DLD1 (cell line): Measurements from ENCODE around the gene ZNHIT3.
"Not testable (repeated sequence)": the region's sequence is repeated elsewhere in the genome, so short reads cannot be mapped to it uniquely, and the experiment has no call there.

Source experiments
- in situ Hi-C: cut with HindIII; loops from 2 replicates; pipeline ENCODE4 v1.10.0; 2017; ENCODE audit warnings: low sequenced_read_pairs

The ZNHIT3 gene

DNA sequence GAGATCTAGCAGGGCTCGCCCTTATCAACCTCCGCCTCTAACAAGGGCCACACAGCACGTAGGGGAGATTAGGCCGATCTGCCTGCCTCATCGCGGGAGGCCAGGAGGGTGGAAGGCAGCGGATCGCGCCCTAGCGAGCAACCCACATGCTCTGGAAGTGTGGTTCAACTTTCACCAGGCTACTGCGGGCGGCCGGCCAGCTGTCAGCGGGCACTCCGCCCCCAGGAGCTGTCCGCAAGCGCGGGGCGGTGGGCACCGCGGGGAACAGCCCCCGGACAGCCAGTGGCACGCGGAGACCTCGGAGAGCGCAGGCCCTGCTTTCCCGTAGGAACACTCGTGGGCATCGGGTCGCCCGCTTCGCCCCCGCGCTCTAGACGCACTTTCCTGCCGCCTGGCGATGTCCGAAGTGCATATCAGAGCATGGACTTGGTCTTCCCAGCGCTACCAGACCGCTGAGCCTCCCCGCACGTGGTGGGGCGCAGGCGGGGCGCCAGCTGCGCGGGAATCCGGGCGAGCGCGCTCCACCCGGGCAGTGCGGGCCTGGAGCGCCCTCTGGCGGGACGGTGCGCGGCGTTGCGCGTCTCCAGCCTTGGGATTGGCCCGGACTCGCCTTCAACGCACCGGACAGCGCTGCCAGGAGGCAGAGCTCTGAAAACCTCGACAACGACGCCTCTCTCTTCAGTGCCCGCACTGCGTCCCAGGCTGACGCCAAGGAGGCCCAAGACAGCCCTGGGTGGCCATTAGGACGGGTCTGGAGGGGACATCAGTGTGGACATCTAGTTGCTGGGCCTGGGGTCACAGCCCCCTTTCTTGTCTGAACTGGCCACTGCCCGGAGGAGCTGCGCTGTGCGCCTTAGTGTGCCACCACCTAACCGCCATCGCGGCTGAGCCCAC, 3.6 kb upstream of the ZNHIT3 start:
- in situ Hi-C loops = no loop called here

GRCh38 chr17:36484021-36484420, 2.5 kb upstream of the ZNHIT3 start:
- in situ Hi-C loops = not testable (repeated sequence)

DNA sequence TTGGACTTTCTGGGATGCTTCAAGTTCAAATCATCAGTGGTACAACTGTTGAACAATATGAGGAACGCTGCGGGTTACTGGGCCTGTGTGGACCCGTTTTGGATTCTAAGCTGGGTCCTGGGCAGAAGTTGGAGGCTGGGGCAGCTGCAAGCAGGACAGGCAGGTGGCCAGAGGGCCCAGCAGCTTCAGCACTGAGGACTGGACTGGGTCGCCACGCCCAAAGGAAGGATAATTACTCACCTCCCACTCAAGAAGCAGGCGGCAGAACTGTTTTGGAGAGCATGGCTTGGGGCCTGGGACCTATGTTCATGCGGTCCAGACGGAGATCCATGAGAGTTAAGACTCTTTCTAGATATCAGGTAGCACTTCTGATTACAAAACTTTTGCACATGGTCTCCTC, 1.5 kb upstream of the ZNHIT3 start:
- in situ Hi-C loops = no loop called here

DNA sequence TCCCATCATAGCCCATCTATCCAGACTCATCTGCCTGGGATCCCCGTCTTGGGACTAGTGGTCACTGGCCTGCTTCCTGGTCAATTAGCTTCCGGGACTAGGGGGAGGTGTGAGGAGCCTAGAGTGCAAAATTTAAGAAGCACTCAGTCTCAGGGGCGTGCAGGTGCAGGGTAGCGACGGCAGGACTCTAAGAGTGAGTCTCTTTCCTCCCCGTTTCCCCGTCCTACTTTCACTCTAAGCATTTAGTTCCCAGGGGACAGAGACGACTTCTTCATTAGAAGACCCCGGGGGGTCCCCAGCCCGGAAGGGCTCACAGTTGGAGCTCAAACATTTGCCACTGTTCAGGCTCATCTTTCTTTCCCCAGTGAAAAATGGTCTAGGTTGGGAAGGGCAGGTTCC, 677 bp upstream of the ZNHIT3 start:
- in situ Hi-C loops = no loop called here

DNA sequence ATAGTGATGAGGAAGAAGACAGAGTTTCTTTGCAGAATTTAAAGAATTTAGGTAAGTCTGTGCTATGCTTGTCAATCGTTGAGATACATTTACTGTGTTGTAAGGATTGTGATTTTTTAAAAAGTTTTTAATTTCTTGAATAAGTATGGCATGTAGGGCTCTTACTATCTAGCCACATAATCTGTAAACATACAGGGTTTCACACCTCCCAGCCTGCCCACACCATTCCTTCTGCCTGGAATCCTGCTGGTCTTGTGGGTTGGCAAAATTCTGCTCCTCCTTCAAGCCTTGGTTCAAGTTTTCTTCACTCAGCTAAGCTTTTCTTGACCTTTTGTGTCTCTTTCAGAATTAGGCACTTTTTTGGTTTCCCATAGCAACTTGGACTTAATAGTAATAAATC, 7.5 kb downstream of the ZNHIT3 start:
- in situ Hi-C loops = no loop called here

DNA sequence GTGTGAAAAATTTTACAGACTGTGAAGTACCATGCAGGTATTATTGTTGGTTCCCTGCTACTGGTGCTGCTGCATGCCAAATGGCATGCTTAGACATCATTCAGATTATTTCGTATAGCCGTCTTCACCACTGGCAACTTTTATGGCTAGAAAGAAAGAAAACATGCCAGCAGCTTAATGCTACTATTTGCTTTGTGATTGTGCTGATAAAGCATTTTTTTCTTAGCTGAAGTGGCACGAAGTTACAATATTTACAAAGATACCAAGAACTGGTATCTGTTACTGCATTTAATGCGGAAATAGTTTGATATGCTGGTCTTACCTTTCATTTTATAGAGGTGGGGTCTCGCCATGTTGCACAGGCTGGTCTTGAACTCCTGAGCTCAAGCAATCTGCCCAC, 8.2 kb downstream of the ZNHIT3 start:
- in situ Hi-C loops = no loop called here

DNA sequence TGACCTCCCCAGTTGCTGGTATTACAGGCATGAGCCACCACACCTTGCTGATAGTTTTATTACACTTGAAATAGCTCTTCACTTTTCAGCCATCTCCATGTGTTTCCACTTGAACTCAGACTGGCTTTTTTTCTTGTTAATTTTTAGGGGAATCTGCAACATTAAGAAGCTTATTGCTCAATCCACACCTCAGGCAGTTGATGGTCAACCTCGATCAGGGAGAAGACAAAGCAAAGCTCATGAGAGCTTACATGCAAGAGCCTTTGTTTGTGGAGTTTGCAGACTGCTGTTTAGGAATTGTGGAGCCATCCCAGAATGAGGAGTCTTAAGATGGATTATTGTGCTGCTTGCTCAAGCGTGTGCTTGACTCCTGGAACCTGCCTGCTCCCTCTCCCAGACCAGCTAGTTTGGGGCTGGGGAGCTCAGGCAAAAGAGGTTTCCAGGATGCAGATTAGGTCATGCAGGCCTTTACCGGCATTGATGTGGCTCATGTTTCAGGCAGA, 8.6 kb downstream of the ZNHIT3 start:
- in situ Hi-C loops = no loop called here

DNA sequence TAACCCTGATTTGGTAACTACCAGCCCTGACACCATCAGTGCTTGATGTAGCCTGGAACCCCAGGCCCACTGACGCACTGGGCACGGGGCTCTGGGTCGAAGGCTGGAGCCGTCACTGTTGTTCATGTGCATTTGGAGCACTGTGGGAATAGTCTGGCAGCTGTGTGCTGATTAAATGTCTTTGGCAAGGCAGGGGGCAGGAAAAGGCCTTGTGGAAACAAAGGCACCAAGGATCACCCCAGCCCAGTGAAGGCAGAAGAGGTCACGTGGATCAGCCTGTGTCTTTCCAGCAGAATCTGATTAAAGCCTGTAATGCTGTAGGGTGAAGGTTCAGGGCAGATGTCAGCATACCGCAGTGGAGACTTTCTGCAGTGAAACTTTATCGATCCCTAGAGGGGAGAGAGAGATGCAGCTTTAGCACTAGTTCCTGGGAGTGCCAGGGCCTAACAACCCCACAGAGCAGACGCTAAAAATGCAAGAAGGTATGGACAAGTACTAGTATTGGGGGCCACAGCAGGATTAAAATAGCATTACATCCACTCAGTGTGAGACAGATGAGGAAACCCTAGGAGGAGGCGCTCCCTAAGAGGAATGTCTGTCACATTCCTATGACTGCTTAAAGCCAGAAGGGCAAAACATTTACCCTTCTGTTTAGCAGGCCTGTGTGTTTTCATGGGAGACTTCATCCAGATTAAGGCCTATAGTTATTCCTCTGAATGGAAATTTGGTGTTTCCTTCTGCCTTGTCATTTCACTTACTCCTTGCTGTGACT, 9.7 kb downstream of the ZNHIT3 start:
- in situ Hi-C loops = no loop called here

GRCh38 chr17:36498155-36498554, 11.7 kb downstream of the ZNHIT3 start:
- in situ Hi-C loops = no loop called here

DNA sequence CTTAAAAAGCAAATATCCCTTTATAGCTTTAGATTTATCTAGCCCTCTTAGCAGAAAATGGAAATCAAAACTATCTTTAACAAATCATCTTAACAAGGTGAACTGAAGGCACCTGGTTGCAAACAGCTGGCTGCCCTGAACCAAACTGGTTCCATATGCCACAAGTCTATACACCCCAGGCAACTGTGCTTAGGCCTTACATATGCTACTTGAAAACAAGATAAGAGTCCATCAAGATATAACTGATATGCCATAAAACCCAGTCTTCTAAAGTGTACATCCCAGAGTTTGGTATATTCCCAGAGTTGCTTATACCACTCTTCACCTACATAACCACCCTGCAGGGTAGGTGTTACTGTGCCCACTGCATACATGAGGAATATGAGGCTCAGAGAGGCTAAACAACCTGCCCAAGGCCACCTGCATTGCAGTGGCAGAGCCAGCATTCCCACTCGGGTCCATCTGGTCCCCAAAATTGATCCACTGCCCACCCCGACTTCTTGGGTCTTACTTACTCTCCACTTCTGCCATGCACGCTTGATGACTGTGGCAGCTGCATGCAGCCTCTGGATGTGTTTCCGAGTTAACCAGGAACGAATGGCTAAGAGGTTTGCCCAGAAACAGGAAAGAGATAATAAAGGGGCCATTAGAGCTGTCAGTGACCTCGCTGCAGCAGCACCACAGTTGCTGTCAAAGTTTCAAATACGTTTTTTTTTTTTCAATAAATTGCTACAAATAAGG, 12.2 kb downstream of the ZNHIT3 start:
- in situ Hi-C loops = no loop called here

DNA sequence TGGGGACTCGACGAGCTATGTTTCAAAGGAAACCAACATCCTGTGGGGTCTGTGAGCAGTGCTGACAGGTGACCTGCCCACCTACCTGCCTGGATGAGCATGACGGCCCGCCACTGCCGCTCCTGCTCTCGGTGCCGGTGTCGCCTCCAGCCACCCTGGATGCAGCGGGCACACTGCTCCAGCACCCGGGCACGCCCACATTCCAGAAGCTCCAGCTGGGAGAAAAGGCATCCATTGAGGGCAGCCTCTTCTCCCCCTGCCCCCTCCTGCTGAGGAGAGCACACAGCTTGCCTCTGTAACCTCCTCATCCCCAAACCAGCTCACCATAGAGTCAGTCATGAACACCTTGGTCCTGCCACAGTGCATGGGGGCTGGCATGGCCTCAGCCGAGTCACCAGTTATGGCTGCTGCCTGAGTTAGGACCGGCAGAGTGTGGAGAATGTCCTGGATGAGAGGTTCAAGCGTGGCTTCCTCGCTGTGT, 14.3 kb downstream of the ZNHIT3 start:
- in situ Hi-C loops = no loop called here

GRCh38 chr17:36501351-36501750, 14.9 kb downstream of the ZNHIT3 start:
- in situ Hi-C loops = no loop called here

GRCh38 chr17:36501963-36502362, 15.5 kb downstream of the ZNHIT3 start:
- in situ Hi-C loops = no loop called here

DNA sequence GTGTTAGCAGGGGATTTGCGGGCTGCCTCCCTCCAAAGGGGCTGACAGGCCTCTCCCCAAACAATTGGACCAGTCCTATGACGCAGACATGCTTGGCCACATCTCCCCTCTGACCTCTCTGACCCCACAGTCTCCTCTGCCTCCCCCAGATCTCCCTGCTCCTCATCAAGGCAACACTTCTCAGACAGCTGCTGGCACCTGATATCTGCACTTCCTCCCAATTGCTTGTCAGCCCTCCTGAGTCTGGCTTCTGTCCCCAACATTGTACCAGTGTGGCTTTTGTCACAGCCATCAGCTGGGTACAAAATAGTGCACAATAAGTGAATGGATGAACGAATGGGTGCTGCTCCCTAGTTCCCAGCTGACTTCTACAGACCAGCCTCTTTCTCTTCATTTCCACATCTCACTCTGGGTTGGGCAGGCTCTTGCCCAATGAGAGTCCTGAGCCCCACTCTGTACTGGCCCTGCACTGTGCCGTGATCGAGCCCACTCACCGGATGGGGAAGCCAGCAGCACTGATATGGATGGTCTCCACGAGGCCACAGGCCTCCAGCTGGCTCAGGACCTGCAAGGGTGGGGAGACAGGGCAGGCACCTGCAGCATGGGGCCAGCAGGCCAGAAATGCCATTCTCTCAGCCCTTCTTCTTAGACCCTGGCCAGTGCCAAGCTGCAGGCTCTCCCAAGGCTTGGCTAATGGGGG, 17.1 kb downstream of the ZNHIT3 start:
- in situ Hi-C loops = no loop called here

DNA sequence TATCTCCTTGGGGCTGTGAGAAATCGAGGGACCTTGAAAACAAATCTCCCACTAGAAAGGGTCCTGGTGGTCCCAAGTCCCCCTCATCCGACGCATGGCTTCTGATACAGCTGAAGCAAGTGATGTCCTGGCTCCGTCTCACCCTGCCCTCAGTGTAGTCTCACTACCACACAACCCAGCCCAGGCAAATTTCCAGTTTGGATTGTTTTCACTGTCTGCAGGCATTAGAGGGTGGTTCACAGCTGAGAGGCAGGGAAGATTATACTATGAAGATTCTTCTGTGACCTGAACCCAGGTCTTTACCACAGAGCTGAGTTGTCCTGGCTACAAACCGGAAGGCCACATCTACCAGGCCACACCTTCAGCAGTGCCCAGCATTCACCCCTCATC, 17.7 kb downstream of the ZNHIT3 start:
- in situ Hi-C loops = no loop called here

GRCh38 chr17:36505171-36505570, 18.7 kb downstream of the ZNHIT3 start:
- in situ Hi-C loops = no loop called here

- in situ Hi-C loops = no loop called here
Observed at GRCh38 chr17:36506249-36506826, 19.9 kb downstream of the ZNHIT3 start.

- in situ Hi-C loops = no loop called here
Observed at GRCh38 chr17:36506831-36507230, 20.4 kb downstream of the ZNHIT3 start.

DNA sequence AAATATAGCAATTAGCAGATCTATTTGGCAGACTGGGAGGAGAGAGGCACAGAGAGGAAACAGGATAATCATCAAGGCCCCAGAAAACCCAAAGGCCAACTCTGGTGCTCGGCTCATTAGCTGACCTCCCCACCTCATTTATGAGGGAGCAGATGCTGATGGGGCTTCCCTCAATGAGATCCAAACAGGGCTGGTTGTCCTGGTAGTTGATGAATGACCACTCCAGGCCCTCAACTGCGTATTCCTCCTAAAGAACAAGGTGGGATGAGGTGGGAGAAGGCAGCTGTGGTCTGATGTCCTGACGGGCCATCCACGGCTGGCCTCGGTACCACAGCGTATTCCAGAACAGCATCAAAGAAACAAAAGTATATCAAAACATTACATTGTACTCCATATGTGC, 20.8 kb downstream of the ZNHIT3 start:
- in situ Hi-C loops = no loop called here

DNA sequence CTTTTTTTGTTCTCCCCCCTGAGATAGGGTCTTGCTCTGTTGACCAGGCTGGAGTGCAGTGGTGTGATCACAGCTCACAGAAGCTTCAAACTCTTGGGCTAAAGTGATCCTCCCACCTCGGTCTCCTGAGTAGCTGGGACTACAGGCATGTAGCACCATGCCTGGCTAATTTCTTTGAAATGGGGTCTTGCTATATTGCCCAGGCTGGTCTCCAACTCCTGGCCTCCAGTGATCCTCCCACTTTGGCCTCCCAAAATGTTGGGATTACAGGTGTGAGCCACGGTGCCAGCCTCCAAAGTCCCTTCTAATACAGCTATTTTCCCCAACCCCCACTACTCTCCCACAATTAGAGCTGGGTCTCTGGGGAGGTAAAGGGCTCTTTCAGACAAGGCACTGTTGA, 22.0 kb downstream of the ZNHIT3 start:
- in situ Hi-C loops = not testable (repeated sequence)
